GM12872 (cell line): ENCODE measurements around the gene TPPP.

Source experiments
- TF ChIP-seq, protein P1 (sequence below): IDR thresholded peaks from 3 replicates; pipeline ENCODE4 v1.5.1; 2011; ENCODE audit warnings: low read depth, mild to moderate bottlenecking, low read length, moderate library complexity; ENCODE audit not compliant: insufficient read depth

TPPP gene

DNA sequence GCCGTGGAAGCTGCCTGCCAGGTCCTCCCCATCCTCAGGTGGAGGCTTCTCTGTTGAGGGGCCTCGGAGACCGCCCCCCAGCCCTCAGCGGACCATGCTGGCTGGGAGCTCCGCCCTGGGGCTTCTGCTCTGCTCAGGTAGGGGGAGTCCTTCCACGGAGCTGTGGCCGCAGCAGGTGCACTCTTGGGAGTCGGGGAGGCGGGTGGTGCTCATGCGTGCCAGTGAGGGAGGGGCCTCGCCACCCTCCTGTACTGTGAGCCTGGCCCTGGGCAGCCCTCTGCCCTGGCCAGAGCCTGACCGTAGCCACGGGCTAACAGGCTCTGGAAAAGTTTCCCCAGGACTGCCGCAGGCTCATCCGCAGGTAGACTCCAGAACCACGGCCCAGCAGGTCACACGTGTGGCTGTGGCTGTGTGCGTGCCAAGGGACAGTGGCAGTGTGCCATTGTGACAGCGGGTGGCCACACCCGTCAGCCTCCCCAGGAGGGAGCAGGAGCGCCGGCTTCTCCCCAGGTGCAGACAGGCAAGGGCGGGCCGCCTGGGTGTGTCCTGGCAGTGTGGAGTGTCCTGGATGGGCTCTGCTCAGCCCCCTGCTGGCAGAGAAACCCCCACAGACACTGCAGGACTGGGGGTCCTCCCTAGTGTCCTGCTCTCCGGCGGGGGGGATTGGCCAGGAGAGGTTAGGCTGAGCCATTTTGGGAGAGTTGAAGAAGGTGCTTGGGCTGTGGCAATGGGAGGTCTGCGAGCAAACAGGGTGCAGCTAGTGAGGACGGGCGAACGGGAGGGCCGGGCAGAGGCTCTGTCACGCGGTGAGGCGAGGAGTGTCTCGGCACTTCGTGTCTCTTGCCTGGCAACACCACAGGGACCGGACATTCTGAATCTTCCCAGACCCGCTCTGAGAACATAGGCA, 29.5 kb downstream of the TPPP start:
- TF ChIP-seq, protein P1, sequence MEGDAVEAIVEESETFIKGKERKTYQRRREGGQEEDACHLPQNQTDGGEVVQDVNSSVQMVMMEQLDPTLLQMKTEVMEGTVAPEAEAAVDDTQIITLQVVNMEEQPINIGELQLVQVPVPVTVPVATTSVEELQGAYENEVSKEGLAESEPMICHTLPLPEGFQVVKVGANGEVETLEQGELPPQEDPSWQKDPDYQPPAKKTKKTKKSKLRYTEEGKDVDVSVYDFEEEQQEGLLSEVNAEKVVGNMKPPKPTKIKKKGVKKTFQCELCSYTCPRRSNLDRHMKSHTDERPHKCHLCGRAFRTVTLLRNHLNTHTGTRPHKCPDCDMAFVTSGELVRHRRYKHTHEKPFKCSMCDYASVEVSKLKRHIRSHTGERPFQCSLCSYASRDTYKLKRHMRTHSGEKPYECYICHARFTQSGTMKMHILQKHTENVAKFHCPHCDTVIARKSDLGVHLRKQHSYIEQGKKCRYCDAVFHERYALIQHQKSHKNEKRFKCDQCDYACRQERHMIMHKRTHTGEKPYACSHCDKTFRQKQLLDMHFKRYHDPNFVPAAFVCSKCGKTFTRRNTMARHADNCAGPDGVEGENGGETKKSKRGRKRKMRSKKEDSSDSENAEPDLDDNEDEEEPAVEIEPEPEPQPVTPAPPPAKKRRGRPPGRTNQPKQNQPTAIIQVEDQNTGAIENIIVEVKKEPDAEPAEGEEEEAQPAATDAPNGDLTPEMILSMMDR: no peak

DNA sequence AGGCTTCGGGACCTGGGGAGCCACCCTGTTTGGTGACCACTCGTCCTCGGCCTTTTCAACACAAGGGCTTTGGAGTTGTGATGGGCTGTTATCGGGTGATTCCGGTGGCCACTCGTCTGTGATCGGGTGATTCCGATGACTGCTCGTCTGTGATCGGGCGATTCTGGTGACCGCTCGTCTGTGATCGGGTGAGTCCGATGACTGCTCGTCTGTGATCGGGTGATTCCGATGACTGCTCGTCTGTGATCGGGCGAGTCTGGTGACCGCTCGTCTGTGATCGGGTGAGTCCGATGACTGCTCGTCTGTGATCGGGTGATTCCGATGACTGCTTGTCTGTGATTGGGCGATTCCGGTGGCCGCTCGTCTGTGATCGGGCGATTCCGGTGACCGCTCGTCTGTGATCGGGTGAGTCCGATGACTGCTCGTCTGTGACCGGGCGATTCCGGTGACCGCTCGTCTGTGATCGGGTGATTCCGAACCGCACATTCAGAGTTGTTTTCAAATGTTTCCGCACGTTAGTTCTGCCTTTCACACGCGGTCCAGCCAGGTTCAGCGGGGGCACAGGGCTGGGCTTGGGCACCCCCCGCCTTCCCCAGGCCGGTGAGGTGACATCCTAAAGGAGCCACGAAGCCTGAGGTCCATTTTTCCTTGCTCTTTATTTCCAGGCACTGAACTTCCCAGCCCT, 30.3 kb downstream of the TPPP start:
- TF ChIP-seq, protein P1: no peak

DNA sequence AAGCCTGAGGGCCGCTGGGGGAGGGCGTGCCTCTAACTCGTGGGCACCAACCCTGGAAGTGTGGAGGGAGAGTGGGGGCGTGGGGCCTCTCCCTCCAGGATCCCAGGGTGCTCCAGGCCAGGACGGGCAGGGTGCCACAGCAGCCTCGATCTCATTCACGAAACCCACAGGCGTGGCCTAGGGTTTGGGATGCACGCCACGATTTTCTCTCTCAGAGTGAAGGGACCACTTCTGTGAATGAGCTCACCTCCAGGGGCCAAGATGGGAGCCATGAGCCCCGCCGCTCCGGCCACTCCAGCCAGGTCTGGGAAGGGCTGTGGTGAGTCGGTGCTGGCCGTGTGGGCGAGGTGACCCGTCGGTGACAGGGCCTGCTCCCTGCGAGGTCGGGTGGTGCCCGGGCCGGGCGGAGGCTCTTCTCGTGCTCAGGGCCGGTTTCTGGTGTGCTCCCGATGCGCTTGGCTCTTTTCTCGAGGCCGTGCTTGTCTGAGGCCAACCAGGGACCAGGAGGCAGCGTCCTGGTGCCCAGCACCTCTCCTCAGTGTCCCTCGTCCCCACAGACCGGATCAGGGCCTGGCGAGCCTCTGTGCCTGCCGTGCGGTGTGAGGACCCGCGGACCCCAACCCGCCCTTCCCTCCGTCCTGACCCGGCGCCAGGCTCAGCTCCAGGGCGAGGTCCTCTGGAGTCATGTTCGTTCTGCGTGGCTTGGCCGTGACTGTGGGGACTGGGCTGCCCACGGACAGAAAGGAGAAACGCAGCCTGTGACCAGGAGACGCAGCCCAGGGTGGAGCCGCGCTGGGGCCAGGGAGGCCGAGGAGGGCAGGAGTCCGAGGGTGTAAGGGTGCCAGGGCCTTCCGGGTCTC, 31.0 kb downstream of the TPPP start:
- TF ChIP-seq, protein P1: no peak

DNA sequence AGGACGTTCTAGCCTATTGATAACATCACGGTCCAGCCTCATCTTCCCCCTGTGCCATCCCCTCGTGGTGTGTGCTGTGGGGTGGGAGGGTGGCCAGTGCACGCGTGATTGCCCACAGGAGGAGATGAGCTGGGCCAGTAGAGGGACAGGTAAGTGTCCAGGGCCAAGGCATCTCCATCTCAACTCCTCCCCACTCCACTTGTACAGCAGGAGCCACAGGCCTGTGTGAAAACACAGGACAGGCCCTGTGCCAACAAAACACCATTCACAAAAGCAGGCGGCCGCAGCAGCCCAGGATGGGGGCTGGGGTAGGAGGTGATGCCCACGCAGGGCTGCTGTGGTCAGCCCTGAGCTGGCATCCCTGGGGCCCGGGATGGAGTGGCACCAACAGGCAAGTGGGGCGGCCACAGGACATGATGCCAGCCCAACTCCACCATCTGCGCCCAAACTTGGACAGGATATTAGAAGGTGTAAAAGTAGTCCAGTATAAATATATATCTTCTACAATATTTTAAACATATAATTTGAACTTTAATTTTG, 32.6 kb downstream of the TPPP start:
- TF ChIP-seq, protein P1: no peak

GRCh38 chr5:659496-660263, 33.5 kb downstream of the TPPP start:
- TF ChIP-seq, protein P1: no peak

GRCh38 chr5:658103-658502, 35.0 kb downstream of the TPPP start:
- TF ChIP-seq, protein P1: no peak
